Keratinocyte (primary cell): ENCODE data around the gene TMEM174.

Source experiments
- EZH2 ChIP-seq: IDR thresholded peaks from one replicate; pipeline ENCODE4 v1.6.1; 2012; ENCODE audit warnings: inconsistent platforms, mild to moderate bottlenecking, low read length, moderate library complexity
- TF ChIP-seq, protein P1 (sequence below), 3 experiments: IDR thresholded peaks in 1 of 3; conservative IDR thresholded peaks in 1 of 3; optimal IDR thresholded peaks in 1 of 3; 2 replicates in 2 of 3; 3 replicates in 1 of 3; pipeline versions ENCODE3 to v1.5.1; 2011; ENCODE audit warnings: low read length in 3 of 3, mild to moderate bottlenecking in 3 of 3, moderate library complexity in 2 of 3, control low read depth in 1 of 3, inconsistent platforms in 1 of 3; ENCODE audit not compliant: insufficient read depth in 2 of 3; ENCODE audit errors: extremely low read depth in 1 of 3

- TF ChIP-seq, protein P1, sequence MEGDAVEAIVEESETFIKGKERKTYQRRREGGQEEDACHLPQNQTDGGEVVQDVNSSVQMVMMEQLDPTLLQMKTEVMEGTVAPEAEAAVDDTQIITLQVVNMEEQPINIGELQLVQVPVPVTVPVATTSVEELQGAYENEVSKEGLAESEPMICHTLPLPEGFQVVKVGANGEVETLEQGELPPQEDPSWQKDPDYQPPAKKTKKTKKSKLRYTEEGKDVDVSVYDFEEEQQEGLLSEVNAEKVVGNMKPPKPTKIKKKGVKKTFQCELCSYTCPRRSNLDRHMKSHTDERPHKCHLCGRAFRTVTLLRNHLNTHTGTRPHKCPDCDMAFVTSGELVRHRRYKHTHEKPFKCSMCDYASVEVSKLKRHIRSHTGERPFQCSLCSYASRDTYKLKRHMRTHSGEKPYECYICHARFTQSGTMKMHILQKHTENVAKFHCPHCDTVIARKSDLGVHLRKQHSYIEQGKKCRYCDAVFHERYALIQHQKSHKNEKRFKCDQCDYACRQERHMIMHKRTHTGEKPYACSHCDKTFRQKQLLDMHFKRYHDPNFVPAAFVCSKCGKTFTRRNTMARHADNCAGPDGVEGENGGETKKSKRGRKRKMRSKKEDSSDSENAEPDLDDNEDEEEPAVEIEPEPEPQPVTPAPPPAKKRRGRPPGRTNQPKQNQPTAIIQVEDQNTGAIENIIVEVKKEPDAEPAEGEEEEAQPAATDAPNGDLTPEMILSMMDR (optimal IDR thresholded peaks at IDR 0.05 in 1 of 3, IDR thresholded peaks at IDR 0.05 in 1 of 3, conservative IDR thresholded peaks at IDR 0.05 in 1 of 3; ENCODE audit: extremely low read depth in 1 of 3, insufficient read depth in 2 of 3, low read length in 3 of 3), result no peak
- no peak for TF ChIP-seq EZH2
Measured at GRCh38 chr5:73140801-73141200, 32.2 kb upstream of the TMEM174 start.
